Thymus (tissue), 11 donors: Measurements from ENCODE around the gene ZNF772. TPM values are rescaled to one million over a fixed set of nuclear protein-coding genes. Genes with fewer than 3 reads are reported as not detected.

Experiments
- DNase-seq, 9 donors: peaks; one replicate each; pipeline ENCODE4 v3.0.0-alpha.2; 2013; ENCODE audit warnings: low spot score in 9 of 9, low read depth in 6 of 9, missing footprints in 1 of 9
- H3K27ac ChIP-seq, 2 donors: one replicate each; pipeline ENCODE4 v1.5.1; 2013; ENCODE audit warnings: control low read depth in 1 of 2, low read depth in 1 of 2, low read length in 1 of 2, mild to moderate bottlenecking in 1 of 2, moderate library complexity in 1 of 2
- H3K27me3 ChIP-seq, 2 donors: one replicate each; pipeline ENCODE4 v1.5.1; 2013; ENCODE audit warnings: low read length in 1 of 2; ENCODE audit not compliant: control insufficient read depth in 2 of 2, insufficient read depth in 1 of 2
- H3K36me3 ChIP-seq, 2 donors: one replicate each; pipeline ENCODE4 v1.5.1; 2013; ENCODE audit warnings: low read length in 1 of 2, mild to moderate bottlenecking in 1 of 2, moderate library complexity in 1 of 2; ENCODE audit not compliant: control insufficient read depth in 2 of 2, insufficient read depth in 2 of 2
- H3K4me1 ChIP-seq, 2 donors: one replicate each; pipeline ENCODE4 v1.5.1; 2013; ENCODE audit warnings: low read length in 2 of 2; ENCODE audit not compliant: control insufficient read depth in 2 of 2, insufficient read depth in 2 of 2
- H3K4me3 ChIP-seq, 2 donors: one replicate each; pipeline ENCODE4 v1.5.1; 2013; ENCODE audit warnings: low read length in 2 of 2, control low read depth in 1 of 2, mild to moderate bottlenecking in 1 of 2
- H3K9me3 ChIP-seq, 2 donors: one replicate each; pipeline ENCODE4 v1.5.1; 2013; ENCODE audit warnings: low read length in 1 of 2, mild to moderate bottlenecking in 1 of 2; ENCODE audit not compliant: control insufficient read depth in 2 of 2, insufficient read depth in 1 of 2
- WGBS: extraction: QIAGEN DNeasy Blood & Tissue Kit; methylation state at CpG from one replicate; pipeline ENCODE4 v1.1.7; 2013; 5-methylcytosine and 5-hydroxymethylcytosine counted together
- polyA plus RNA-seq: library from polyadenylated mRNA; stranded (reverse); fragments of 200-250 nt; gene quantifications from one replicate; pipeline ENCODE4 v1.2.3, GENCODE V29; 2013
- total RNA-seq: library from RNA; stranded (reverse); fragments of 120-200 nt; gene quantifications from one replicate; pipeline ENCODE4 v1.2.4, GENCODE V29; 2013
- donor health status: healthy.

The ZNF772 gene
- total and polyA plus RNA-seq, 2 donors: 3.6 to 17.0 TPM

DNA sequence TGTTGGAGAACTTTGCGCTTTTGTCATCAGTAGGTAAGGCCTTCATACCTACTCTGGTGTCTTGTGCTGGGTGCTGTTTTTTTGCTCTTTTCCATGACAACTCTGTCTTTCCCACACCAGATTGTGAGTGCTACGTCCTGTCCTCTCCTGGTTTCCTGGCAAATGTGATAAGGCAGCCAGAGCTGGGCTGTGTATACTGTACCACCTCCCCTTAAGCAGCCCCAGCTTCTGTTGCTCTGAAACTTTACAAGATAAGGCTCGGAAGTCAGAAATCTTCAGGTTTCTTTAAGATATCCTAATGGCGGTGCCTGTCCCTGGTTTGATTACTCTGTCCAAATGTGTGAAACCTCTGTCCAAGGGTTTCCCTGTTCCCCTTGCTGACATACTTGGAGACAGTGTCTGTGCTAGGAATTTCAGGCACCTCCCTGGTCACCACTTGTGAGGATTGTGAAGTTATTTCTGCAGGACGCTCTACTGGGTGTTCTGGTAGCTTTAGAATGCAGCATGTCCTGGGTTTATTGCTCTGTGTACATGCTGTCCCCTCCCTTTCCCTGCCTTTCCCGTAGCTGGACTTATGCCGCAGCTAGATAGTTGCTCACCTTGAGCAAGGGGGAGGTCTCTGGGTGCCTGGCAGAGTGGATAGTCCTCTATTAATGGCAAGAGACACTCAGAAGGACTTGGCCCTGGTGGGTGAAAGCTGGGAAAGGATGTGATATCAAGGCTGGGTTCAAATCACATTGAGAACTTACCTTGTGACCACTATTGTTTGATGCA, 35.2 kb downstream of the ZNF772 start:
- H3K9me3 ChIP-seq: peaks cover 0 to 39% of the 10 kb centered on the region in 2 donors

DNA sequence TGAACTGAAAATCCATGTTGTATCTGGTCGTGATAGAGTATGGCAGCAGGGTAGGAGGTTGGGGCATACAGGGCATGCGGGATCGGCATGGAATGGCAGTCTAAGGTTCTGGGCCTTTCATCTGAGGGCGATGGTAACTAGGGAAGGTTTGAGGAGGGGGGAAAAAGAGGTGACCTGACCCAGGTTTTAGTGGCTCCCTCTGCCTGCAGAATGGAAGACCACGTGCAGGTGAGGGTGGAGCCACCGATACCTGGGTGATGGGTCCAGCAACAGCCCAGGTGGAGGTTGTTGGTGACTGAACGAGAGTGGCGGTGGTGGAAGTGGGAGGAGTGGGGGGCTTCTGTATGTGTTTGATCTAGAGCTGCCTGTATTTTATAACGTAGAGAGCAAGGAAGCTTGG, 38.4 kb downstream of the ZNF772 start:
- no peak for DNase-seq
- Histone ChIP-seq H3K27ac (no peak overlapping the region), H3K27me3 (no peaks in the 10 kb centered on the region), H3K4me3 (no peak overlapping the region), H3K9me3 (peaks cover 0 to 32% of the 10 kb centered on the region in 2 donors), H3K36me3 (peaks cover 9 to 14% of the 10 kb centered on the region in 2 donors), H3K4me1 (peaks cover 9 to 13% of the 10 kb centered on the region in 2 donors)
- WGBS: 97% methylated on average over 9 of the region's 9 CpGs

More for the DNA sequence above, 35.2 kb downstream of the ZNF772 start:
- no peak for DNase-seq
- no peaks in the 10 kb centered on the region for H3K4me1 ChIP-seq
- H3K27me3 ChIP-seq: no peaks in the 10 kb centered on the region
- no peak overlapping the region for H3K4me3 ChIP-seq
- whole genome bisulfite sequencing: 85% methylated on average over 7 of the region's 7 CpGs
- H3K27ac ChIP-seq: no peak overlapping the region
- peaks cover 14 to 23% of the 10 kb centered on the region in 2 donors for H3K36me3 ChIP-seq

DNA sequence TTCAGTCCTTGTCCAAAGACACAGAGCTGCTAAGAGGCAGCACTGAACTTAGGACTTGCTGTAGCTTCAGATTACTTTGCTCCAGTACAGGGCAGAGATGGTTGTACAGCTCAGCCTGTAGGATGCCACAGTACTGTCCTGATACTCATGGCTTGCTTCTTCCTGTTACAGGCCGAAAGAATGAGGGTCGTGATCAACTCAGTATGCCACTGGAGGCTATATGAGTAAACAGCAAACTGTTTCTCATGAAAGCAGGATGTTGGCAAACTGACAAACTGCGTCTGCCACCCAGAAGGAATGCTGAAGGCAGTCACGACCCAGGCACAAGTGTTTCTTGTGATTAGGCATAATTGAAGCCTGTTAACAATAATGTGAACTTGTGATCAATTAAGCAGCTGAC, 39.4 kb downstream of the ZNF772 start:
- no peak for DNase-seq
- H3K36me3 ChIP-seq: peaks cover 3 to 4% of the 10 kb centered on the region in 2 donors
- H3K4me3 ChIP-seq: no peak overlapping the region
- H3K4me1 ChIP-seq: peaks cover 9 to 13% of the 10 kb centered on the region in 2 donors
- 95% methylated on average over 4 of the region's 4 CpGs for WGBS
- peaks cover 0 to 26% of the 10 kb centered on the region in 2 donors for H3K9me3 ChIP-seq
- no peaks in the 10 kb centered on the region for H3K27me3 ChIP-seq
- no peak overlapping the region for H3K27ac ChIP-seq

DNA sequence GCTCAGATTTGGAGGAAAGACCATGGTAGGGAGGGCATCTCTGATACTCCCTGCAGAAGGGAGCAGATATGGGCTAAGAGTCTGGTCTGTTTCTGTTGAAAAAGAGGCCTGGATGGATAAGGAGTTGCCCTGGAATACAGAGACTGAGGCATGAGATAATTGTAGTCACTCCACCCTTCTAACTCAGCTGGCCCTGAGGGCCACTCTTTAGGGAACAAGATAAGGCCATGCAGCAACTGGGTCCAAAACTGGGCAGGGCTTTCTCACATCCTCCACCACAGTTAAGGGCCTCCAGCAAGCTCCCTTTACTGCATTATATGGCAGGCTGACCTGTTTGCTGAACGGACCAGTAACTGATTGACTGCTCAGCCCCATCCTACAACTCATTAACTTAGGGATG, 40.9 kb downstream of the ZNF772 start:
- H3K4me3 ChIP-seq: peak overlapping the region in 1 of 2 donors; percentile 89
- WGBS: 98% methylated on average over 1 of the region's 1 CpG

DNA sequence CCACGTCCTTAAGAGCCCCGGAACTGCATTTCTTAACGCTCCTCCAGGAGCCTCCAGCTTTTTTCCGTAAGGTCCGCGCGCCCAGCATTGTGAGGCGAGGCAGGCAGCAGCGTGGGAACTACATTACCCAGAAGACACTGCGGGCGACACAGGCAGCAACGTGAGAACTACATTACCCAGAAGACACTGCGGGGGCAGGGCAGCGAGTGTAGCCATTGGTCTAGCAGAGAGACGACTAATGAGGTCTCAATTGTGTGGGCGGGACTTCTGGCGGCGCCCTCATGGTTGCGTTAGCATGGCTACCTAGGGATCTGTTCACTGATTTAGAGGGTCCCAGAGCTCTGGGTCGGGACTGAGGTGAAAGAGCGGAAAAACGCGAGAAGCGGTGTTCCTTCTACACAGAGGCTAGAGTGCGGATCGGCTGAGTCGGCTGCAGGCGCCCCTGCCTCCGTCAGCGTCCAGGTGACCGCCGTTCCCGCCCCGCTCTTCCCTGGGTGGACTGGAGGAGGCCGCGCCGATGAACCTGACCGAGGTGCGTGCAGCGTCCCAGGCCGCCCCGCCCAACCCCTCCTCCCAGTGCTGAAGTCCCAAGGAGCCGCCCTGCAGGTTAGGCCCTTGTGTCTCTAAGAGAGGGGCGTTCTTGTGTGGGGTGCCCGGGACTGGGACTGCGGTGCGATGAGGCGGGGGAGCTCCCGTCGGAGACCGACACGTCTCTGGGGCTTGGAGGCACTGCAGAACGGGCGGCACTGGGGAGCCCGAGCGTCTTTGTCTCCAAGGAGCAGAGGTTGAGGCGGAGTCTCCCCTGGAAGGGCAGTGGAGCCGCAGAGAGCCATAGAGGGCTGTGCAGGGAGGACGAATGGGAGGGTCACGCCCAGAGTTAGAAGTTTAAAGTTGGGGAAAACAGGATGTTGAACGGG, 42.0 kb downstream of the ZNF772 start, which contains the start of gene ZNF749:
Gene ZNF749, plus strand, starts transcription at position 264 of the 917 bp plus-strand sequence. Its CDS starts 254 bp downstream, at position 518.
- peak within 1 kb of the TSS; percentile 10 to 48 for H3K27ac ChIP-seq
- WGBS: under 1% methylated on average over 61 of the region's 61 CpGs
- peaks cover 3% of the 10 kb centered on the region in 2 donors for H3K36me3 ChIP-seq
- H3K27me3 ChIP-seq: no peaks in the 10 kb centered on the region
- peak within 1 kb of the TSS; percentile 82 to 89 for H3K4me3 ChIP-seq
- peak; percentile 95 to 99 (median 98) for DNase-seq
- peaks cover 9 to 13% of the 10 kb centered on the region in 2 donors for H3K4me1 ChIP-seq
- peaks cover 0 to 8% of the 10 kb centered on the region in 2 donors for H3K9me3 ChIP-seq

More for the DNA sequence above, 40.9 kb downstream of the ZNF772 start:
- Histone ChIP-seq H3K27me3 (no peaks in the 10 kb centered on the region), H3K36me3 (peaks cover 3% of the 10 kb centered on the region in 2 donors), H3K4me1 (peaks cover 9 to 13% of the 10 kb centered on the region in 2 donors), H3K9me3 (peaks cover 0 to 16% of the 10 kb centered on the region in 2 donors), H3K27ac (no peak overlapping the region)
- DNase-seq: no peak

DNA sequence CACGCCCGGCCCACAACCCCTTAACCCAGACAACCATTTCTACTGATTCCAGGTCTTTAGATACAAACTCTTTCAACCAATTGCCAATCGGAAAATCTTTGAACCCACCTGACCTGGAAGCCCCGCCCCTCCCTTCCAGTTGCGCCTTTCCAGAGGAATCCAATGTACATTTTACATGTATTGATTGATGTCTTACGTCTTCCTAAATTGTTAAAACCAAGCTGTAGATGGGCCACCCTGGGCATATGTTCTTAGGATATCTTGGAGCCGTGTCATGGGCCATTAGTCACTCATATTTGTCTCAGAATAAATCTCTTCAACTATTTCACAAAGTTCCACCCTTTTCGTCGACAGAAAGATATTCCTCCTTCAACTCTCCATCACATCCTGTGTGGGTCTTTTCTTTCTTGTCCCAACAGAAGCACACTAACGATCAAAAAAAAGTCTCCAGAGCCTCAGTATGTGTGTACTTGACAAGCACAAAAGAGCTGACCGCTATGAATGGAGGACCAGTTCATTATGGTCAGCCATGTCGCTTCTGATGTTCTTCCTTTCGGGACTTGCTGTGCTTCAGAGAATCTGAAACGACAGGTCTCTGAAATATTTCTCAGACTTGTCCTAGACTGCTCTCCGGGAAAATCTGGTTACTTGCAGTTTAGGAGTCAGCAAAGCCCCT, 42.8 kb downstream of the ZNF772 start:
- Histone ChIP-seq H3K9me3 (peaks cover 0 to 4% of the 10 kb centered on the region in 2 donors), H3K4me3 (peak overlapping the region; percentile 82 to 89), H3K27ac (no peak overlapping the region), H3K27me3 (no peaks in the 10 kb centered on the region), H3K4me1 (peaks cover 9 to 13% of the 10 kb centered on the region in 2 donors), H3K36me3 (peaks cover 3% of the 10 kb centered on the region in 2 donors)
- peak in 1 of 9 donors; percentile 19 for DNase-seq
- WGBS: 50% methylated on average over 15 of the region's 15 CpGs

DNA sequence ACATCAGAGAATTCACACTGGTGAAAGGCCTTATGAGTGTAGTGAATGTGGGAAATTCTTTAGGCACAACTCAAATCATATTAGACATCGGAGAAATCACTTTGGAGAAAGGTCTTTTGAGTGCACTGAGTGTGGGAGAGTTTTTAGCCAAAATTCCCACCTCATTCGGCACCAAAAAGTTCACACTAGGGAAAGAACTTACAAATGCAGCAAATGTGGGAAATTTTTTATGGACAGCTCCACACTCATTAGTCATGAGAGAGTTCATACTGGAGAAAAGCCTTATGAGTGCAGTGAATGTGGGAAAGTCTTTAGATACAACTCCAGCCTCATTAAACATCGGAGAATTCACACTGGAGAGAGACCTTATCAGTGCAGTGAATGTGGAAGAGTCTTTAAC, 56.3 kb downstream of the ZNF772 start:
- Histone ChIP-seq H3K36me3 (peaks cover 32% of the 10 kb centered on the region in 2 donors), H3K27ac (no peak overlapping the region), H3K4me1 (no peaks in the 10 kb centered on the region), H3K9me3 (peaks cover 0 to 4% of the 10 kb centered on the region in 2 donors), H3K4me3 (no peak overlapping the region), H3K27me3 (no peaks in the 10 kb centered on the region)
- DNase-seq: no peak
- WGBS: 98% methylated on average over 3 of the region's 3 CpGs

DNA sequence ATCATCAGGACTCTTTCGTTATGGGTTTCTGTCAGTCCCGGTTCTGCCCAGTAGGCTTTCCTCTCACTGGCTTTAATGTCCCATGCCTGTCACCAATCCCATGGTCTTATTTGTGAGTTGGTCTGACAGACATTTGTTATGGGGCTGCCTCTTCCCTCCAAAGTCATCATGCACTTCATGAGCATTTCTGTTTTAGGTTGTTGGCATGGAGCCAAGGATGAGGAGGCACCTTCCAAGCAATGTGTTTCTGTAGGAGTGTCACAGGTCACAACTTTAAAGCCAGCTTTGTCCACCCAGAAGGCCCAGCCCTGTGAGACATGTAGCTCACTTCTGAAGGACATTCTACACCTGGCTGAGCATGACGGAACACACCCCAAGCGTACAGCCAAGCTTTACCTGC, 57.9 kb downstream of the ZNF772 start:
- Histone ChIP-seq H3K27me3 (no peaks in the 10 kb centered on the region), H3K36me3 (peaks cover 32 to 44% of the 10 kb centered on the region in 2 donors), H3K4me1 (no peaks in the 10 kb centered on the region), H3K9me3 (peaks cover 0 to 4% of the 10 kb centered on the region in 2 donors), H3K27ac (no peak overlapping the region), H3K4me3 (no peak overlapping the region)
- DNase-seq: no peak
- 96% methylated on average over 4 of the region's 4 CpGs for WGBS
